ENCODE measurements around the gene RNF31. TPM values are rescaled to one million over a fixed set of nuclear protein-coding genes. Genes with fewer than 3 reads are reported as not detected.

The RNF31 gene
- total and polyA plus RNA-seq, 9 donors, result 19.2 to 74.4 (median 52.3) TPM

DNA sequence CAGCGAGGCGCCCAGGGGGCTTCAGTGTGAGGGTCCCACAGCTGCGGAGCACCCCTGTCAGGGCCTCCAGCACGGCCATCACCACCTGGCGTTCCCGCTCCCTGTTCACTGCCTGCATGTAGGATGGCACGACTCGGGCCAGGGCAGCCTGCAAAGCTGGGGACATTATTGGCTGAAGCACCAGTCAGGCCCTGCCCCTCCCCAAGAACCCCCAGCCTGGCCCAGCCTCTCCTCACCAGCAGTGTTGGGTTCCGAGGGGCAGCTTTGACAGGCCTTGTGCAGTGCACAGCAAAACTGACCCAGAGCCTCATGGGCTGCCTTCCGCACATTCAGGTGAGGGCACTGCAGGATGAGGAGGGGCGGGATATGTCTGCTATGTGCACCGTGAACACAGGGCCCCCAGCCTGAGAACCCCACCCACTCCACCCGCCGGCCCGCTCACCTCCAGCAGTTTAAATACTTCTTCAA is 35.8 kb downstream of the RNF31 start:
- H3K27ac ChIP-seq, result no peak overlapping the region
- DNase-seq, result no peak
- no peaks in the 10 kb centered on the region for H3K36me3 ChIP-seq

DNA sequence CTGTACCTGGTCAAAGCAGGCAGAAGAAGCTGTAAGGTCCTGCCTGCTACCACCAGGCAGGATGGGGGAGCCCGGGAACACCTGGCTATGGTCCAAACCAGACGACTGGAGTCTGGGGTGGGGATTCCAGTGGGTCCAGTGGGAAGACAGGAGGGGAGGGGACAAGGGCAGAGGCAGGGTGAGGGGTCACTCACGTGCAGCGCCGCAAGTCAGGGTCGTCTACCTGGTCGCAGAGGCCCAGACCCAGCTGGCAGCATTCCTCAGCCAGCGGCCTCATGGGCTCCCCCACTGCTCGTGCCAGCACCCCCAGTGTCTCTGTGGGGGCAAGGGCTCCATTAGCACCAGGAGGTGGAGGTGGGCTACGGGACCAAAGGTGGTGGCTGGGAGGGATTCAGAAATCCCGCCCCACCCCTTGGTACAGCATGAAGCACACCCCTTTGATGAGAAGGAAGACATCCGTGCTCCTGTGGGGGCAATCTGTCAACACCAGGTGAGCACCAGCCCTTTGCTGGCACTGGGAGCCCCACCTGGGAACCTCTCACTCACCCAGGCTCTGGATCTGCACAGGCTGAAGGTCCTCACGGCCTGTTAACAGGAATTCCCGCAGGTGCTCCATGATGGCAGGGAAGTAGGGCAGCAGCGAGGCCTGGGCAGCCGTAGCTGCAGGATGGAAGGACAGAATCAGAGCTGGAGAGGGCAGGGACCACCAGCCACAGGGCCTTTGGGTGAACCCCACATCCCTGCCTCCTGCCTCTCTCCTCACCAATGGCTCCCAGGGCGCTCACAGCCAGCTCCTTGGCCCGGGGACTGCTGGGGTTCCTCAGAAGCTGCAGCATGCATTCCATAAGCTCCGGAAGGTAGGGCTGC is 37.0 kb downstream of the RNF31 start:
- TF ChIP-seq, protein P1, sequence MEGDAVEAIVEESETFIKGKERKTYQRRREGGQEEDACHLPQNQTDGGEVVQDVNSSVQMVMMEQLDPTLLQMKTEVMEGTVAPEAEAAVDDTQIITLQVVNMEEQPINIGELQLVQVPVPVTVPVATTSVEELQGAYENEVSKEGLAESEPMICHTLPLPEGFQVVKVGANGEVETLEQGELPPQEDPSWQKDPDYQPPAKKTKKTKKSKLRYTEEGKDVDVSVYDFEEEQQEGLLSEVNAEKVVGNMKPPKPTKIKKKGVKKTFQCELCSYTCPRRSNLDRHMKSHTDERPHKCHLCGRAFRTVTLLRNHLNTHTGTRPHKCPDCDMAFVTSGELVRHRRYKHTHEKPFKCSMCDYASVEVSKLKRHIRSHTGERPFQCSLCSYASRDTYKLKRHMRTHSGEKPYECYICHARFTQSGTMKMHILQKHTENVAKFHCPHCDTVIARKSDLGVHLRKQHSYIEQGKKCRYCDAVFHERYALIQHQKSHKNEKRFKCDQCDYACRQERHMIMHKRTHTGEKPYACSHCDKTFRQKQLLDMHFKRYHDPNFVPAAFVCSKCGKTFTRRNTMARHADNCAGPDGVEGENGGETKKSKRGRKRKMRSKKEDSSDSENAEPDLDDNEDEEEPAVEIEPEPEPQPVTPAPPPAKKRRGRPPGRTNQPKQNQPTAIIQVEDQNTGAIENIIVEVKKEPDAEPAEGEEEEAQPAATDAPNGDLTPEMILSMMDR (IDR thresholded peaks at IDR 0.05), result no peak
- TF ChIP-seq EP300 (IDR thresholded peaks at IDR 0.05) (no peak), POLR2A (IDR thresholded peaks at IDR 0.05) (no peak)
- Histone ChIP-seq H3K4me1 (ENCODE audit: insufficient read depth) (peaks cover 2% of the 10 kb centered on the region), H3K9me3 (no peaks in the 10 kb centered on the region), H3K27ac (no peak overlapping the region), H3K4me3 (no peak overlapping the region), H3K36me3 (no peaks in the 10 kb centered on the region), H3K27me3 (no peaks in the 10 kb centered on the region)
- intact Hi-C loops (cut with DNase I), result no loop called here
- 80 to 83% (median 82%) methylated on average over 19 of the region's 19 CpGs for WGBS, 3 donors
- no peak for DNase-seq

More for the DNA sequence above, 35.8 kb downstream of the RNF31 start:
- TF ChIP-seq, protein P1 (IDR thresholded peaks at IDR 0.05), result no peak
- TF ChIP-seq POLR2A (IDR thresholded peaks at IDR 0.05) (no peak), EP300 (IDR thresholded peaks at IDR 0.05) (no peak)
- Histone ChIP-seq H3K27me3 (no peaks in the 10 kb centered on the region), H3K4me3 (no peak overlapping the region), H3K9me3 (no peaks in the 10 kb centered on the region), H3K4me1 (ENCODE audit: insufficient read depth) (peaks cover 2% of the 10 kb centered on the region)
- WGBS, 3 donors, result 86 to 88% (median 87%) methylated on average over 14 to 15 of the region's 15 CpGs
- intact Hi-C loops (cut with DNase I), result no loop called here

DNA sequence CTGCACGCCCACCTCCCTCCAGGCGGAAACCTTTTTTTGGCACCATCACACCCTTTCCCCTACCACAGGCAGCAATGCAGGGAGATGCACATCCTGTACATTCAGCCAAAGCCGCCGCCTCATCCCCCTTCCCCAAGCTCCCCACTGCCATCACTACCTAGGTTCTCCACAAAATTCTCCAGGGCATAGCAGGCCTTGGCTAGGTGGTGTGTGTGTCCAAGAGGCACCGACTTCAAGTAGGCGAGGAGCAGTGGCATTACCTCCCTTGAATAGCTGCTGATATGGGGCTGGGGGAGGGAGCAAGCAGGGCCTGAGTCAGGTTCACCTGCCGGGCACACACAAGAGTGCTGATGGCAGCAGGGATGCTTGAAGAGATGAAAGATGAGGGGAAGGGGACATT is 37.7 kb downstream of the RNF31 start:
- TF ChIP-seq POLR2A (IDR thresholded peaks at IDR 0.05), result no peak
- TF ChIP-seq, protein P1 (IDR thresholded peaks at IDR 0.05), result no peak
- TF ChIP-seq EP300 (IDR thresholded peaks at IDR 0.05), result no peak
- H3K4me1 ChIP-seq (ENCODE audit: insufficient read depth), result peaks cover 2% of the 10 kb centered on the region
- no peak overlapping the region for H3K27ac ChIP-seq
- intact Hi-C loops (cut with DNase I), result no loop called here
- H3K27me3 ChIP-seq, result no peaks in the 10 kb centered on the region
- 90 to 96% (median 91%) methylated on average over 7 of the region's 7 CpGs for WGBS, 3 donors
- no peak for DNase-seq
- no peaks in the 10 kb centered on the region for H3K9me3 ChIP-seq
- no peak overlapping the region for H3K4me3 ChIP-seq
- no peaks in the 10 kb centered on the region for H3K36me3 ChIP-seq

DNA sequence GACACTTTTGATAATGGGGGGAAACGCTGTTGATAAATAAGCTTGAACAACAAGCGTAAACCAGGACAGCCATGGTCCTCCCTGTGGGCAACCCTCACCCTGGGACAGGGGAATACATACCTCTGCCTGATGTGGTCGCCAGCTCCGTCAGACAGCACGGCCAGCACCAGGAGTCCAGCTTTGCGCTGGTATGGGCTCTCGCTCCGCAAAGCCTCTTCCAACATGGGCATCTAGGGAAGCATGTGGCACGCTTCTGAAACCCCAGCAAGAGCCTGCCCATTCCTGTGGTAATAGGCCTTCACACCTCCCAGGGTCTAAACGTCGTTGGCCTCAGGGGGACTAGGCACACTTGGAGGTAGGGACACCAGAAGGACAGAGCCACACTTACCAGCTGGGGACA is 38.4 kb downstream of the RNF31 start:
- no peak overlapping the region for H3K4me3 ChIP-seq
- no peak for TF ChIP-seq EP300 (IDR thresholded peaks at IDR 0.05)
- TF ChIP-seq POLR2A (IDR thresholded peaks at IDR 0.05), result no peak
- no peak overlapping the region for H3K27ac ChIP-seq
- no peak for DNase-seq
- H3K4me1 ChIP-seq (ENCODE audit: insufficient read depth), result peaks cover 2% of the 10 kb centered on the region
- no peaks in the 10 kb centered on the region for H3K36me3 ChIP-seq
- intact Hi-C loops (cut with DNase I), result no loop called here
- H3K27me3 ChIP-seq, result no peaks in the 10 kb centered on the region
- no peaks in the 10 kb centered on the region for H3K9me3 ChIP-seq
- WGBS, 3 donors, result 91 to 92% (median 91%) methylated on average over 11 of the region's 11 CpGs

Data from ovary (tissue), 9 donors.